IPS-NIHi7 (cell line): ENCODE results near the gene UTF1.
"Not testable (repeated sequence)": the region's sequence is repeated elsewhere in the genome, so short reads cannot be mapped to it uniquely, and the experiment has no call there.

Experiments
- DNase-seq: peaks from one replicate; pipeline ENCODE4 v3.0.0; 2012; ENCODE audit warnings: mixed read lengths; ENCODE audit errors: extremely low spot score

UTF1 gene

GRCh38 chr10:133209641-133210040 lies 20.4 kb upstream of the UTF1 start:
- DNase-seq, result no peak

- DNase-seq, result no peak
Measured at GRCh38 chr10:133210398-133211140, 19.4 kb upstream of the UTF1 start.

- DNase-seq, result no peak
Measured at GRCh38 chr10:133211141-133211830, 18.7 kb upstream of the UTF1 start.

DNA sequence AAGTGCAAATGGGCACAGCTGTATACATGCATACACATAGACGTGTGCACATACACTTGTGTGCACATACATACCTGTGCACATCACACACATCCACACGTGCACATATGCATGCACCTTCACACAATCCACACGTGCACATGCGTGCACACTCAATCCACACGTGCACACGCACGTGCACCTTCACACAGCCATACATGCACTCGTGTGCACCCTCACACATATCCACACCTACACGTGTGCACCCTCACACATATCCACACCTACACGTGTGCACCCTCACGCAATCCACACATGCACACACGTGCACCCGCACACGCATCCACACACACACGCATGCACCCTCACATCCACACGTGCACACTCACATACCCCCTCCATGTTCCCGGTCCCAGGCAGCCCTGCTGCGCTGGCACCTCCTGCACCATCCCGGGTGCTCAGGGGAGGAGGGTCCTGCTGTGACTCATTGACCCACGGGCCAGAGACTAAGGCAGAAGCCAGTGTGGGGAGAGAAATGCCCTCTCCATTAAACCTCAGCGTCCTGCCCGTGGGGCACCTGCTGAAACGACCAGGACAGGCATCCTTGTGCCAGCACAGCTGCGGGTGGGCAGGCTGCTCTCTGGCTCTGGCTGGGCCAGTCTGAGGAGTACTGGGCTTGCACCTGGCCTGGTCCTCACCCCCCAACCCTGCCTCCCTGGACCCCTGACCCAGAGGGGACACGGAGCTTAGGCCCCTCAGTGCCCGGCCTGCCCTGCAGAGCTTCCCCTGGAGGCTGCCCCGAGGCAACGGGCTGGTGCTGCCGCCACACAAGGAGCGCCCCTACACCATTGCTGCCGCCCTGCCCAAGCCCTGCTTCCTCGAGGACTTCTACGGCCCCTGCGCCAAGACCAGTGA lies 17.8 kb upstream of the UTF1 start:
- DNase-seq, result no peak

GRCh38 chr10:133212853-133213494 lies 17.0 kb upstream of the UTF1 start:
- no peak for DNase-seq

- no peak for DNase-seq
Measured at GRCh38 chr10:133213641-133214467, 16.2 kb upstream of the UTF1 start.

- no peak for DNase-seq
Measured at GRCh38 chr10:133214468-133215410, 15.3 kb upstream of the UTF1 start.

DNA sequence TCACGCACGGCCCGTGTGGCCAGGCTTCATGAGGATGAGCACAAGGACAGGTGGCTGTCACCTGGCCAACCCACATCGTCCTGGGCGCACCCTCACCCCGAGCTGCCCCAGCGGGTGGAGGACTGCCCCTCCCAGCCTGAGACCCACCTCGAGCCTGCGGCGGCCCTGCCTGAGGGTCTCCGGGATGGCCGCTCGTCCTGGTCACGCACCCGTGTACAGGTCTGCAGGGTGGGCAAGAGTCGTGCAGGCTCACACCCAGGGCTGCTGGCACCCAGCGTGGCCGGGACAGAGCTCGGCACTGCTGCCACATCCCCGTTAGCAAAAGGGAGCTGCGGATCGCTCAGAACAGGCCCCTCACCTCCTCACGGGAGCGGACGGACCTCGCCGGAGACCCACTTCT lies 14.4 kb upstream of the UTF1 start:
- no peak for DNase-seq

DNA sequence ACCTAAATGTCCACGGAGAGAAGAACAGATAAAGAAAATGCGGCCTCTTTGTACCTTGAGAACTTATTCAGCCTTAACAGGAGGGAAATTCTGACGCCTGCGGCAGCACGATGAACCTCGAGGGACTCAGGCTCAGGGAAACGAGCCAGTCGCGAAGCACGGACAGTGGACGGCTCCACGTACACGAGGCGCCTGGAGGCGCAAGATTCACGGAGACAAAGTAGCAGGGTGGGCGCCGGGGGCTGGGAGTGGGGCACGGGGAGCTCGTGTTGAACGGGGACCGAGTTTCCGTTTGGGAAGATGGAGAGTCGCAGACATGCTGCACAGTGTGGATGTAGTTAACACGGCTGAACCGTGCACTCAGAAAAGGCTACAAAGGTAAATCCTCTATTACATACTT lies 13.2 kb upstream of the UTF1 start:
- no peak for DNase-seq

DNA sequence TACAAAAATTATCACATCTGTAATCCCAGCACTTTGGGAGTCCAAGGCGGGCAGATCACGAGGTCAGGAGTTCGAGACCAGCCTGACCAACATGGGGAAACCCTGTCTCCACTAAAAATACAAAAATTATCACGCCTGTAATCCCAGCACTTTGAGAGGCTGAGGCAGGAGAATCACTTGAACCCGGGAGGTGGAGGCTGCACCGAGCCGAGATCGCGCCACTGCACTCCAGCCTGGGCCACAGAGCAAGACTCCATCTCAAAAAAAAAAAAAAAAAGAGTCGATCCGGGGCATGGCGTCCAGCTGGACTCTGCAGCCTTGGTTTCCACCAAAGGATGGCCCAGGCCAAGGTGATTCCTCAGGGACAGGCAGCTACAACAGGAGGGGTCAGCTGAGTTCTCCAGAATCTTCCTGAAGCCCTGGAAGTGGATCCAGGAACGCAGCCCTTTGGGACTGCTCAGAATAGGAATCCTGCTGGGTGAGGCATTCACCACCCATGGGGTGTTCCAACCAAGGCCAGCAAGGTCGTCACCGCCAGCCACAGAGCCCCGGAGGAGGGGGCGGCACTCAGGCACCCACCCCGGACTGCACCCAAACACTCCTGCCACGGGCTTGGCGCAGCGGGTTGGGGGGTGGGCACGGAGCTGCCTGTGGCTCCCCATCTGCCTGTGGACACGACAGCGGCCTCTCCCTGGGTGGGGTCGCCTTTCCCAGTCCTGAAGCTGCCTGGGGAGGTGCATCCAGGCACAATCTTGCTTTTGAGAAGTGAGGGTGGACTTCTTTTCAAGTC lies 12.0 kb upstream of the UTF1 start:
- no peak for DNase-seq

- DNase-seq, result no peak
Measured at GRCh38 chr10:133218891-133219290, 11.1 kb upstream of the UTF1 start.

DNA sequence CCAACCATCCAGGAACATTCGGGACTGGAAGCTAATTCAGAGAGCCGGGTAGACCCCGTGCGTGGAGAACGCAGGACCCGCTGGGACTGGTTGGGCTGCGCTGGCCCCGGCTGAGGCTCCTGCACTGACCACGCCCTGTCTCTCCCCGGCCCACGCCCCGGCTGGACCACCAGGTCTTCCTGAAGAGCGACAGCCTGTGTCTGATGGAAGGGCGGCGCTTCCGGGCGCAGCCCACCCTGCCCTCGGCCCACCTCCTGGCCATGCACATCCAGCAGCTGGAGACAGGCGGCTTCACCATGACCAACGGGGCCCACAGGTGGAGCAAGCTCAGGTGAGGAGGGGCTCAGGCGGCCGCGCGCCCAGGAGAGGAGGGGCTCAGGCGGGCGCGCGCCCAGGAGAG lies 10.2 kb upstream of the UTF1 start:
- peak; percentile 83 for DNase-seq

- DNase-seq, result no peak
Measured at GRCh38 chr10:133221331-133221730, 8.7 kb upstream of the UTF1 start.

DNA sequence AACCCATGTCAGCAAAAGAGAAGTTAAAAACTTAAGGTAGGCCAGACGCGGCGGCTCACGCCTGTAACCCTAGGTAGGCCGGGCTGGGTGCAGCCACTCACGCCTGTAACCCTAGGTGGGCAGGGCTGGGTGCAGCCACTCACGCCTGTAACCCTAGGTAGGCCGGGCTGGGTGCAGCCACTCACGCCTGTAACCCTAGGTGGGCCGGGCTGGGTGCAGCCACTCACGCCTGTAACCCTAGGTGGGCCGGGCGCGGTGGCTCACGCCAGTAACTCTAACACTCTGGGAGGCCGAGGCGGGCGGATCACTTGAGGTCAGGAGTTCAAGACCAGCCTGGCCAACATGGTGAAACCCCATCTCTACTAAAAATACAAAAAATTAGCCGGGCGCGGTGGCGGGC lies 8.3 kb upstream of the UTF1 start:
- DNase-seq, result not testable (repeated sequence)

GRCh38 chr10:133224076-133224475 lies 5.9 kb upstream of the UTF1 start:
- no peak for DNase-seq

DNA sequence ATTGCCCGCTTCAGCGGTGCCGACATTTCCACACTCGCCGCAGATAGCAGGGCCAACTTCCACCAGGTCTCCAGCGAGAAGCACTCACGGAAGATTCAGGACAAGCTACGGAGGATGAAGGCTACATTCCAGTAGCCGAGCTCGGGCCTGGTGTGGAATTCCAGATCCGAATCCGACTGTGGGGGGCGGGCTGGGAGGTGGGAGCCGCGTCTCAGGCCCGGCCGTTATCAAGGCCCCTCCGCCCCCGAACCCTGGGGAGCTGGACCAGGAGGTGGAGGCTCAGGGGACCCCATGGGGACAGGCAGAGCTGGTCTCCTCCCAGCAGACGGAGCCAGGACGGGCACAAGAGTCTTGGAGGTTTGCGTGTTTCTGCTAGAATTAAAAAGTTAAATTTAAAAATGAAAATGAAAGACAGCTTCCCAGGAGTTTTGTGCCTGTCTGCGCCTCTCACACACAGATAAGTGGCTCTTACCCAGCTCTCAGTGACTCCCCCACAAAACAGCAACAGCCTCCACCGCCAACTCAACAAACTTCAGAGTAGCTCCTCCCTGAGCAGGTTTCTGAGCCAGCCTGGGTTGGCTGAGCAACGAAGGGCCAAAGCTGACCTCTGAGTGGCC lies 5.2 kb upstream of the UTF1 start:
- DNase-seq, result no peak

GRCh38 chr10:133225707-133226191 lies 4.3 kb upstream of the UTF1 start:
- DNase-seq, result no peak

DNA sequence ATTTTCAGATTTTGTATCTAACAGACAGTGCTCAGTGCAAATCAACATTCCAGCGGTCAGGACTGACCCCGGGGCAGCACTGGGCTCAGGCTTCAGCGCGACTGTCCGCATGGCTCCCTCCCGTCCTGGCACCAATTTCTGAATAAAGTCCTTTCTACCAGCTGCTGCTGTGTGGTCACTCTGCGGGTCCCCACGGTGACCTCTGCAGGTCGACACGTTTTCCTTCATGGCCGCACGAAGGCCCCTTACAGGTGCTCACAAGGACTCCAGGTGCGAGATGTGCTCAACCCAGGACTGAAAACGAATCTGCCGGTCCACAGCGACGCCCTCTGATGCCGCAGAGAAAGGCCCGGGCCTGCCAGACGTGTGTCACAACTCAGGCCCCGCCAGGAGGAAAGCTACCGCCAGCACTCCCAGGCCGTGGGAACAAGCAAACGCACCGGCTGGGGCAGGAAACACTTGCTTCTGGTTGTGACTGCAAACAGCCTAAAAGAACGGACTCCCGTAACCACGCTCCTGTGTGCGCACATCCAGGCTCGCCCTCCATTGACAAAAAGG lies 3.7 kb upstream of the UTF1 start:
- DNase-seq, result no peak
